CD14-positive monocyte (primary cell): ENCODE measurements around the gene NECTIN1. TPM values are rescaled to one million over a fixed set of nuclear protein-coding genes. Genes with fewer than 3 reads are reported as not detected.

ENCODE experiments used
- DNase-seq, 3 donors: peaks; one replicate each; pipeline ENCODE4 v3.0.0-alpha.2; 2011 to 2022
- H2AFZ ChIP-seq: 2 replicates; pipeline ENCODE4 v1.6.0; 2012; ENCODE audit warnings: mild to moderate bottlenecking, low read depth, low read length, inconsistent platforms; ENCODE audit not compliant: insufficient read depth, poor library complexity, severe bottlenecking
- H3K27ac ChIP-seq, 2 donors: 1 replicate in 1 of 2; 2 replicates in 1 of 2; pipeline ENCODE4 v1.5.1; 2012 to 2013; ENCODE audit warnings: low read length in 2 of 2, control low read depth in 1 of 2, inconsistent platforms in 1 of 2, low read depth in 1 of 2, mild to moderate bottlenecking in 1 of 2
- H3K27me3 ChIP-seq, 2 donors: one replicate each; pipeline versions ENCODE4 v1.6.0 to v1.6.1; 2011 to 2013; ENCODE audit warnings: low read length in 2 of 2; ENCODE audit not compliant: control insufficient read depth in 2 of 2, insufficient read depth in 2 of 2
- H3K36me3 ChIP-seq, 2 donors: replicated peaks in 1 of 2; 1 replicate in 1 of 2; 2 replicates in 1 of 2; pipeline versions ENCODE4 v1.5.1 to v1.6.1; 2012 to 2013; ENCODE audit warnings: low read length in 2 of 2, control low read depth in 1 of 2, inconsistent platforms in 1 of 2, mild to moderate bottlenecking in 1 of 2; ENCODE audit not compliant: insufficient read depth in 2 of 2, control insufficient read depth in 1 of 2
- H3K4me1 ChIP-seq, 2 donors: 1 replicate in 1 of 2; 2 replicates in 1 of 2; pipeline versions ENCODE4 v1.5.1 to v1.6.1; 2012 to 2013; ENCODE audit warnings: low read length in 2 of 2, control low read depth in 1 of 2, inconsistent platforms in 1 of 2, mild to moderate bottlenecking in 1 of 2, moderate library complexity in 1 of 2; ENCODE audit not compliant: insufficient read depth in 2 of 2, control insufficient read depth in 1 of 2
- H3K4me2 ChIP-seq: replicated peaks from 2 replicates; pipeline ENCODE3; 2012; ENCODE audit warnings: low read length, moderate library complexity, mild to moderate bottlenecking; ENCODE audit not compliant: poor library complexity, severe bottlenecking; ENCODE audit errors: extremely low read depth
- H3K4me3 ChIP-seq, 3 experiments: fragments of 200-600 bp in 1 of 3; sonication (generic) in 1 of 3; replicated peaks in 1 of 3; 1 replicate in 2 of 3; 2 replicates in 1 of 3; pipeline ENCODE4 v1.5.1; 2011 to 2013; ENCODE audit warnings: low read length in 3 of 3, mild to moderate bottlenecking in 3 of 3, control low read depth in 2 of 3, low read depth in 2 of 3, inconsistent platforms in 1 of 3, moderate library complexity in 1 of 3
- H3K79me2 ChIP-seq: 2 replicates; pipeline ENCODE4 v1.6.0; 2012; ENCODE audit warnings: mild to moderate bottlenecking, control low read depth, inconsistent platforms, low read length, moderate library complexity; ENCODE audit not compliant: insufficient read depth
- H3K9ac ChIP-seq: 2 replicates; pipeline ENCODE4 v1.6.0; 2017; ENCODE audit warnings: low read length, mild to moderate bottlenecking; ENCODE audit not compliant: insufficient read depth, poor library complexity, severe bottlenecking
- H3K9me3 ChIP-seq, 2 donors: replicated peaks in 1 of 2; 1 replicate in 1 of 2; 2 replicates in 1 of 2; pipeline versions ENCODE4 v1.5.1 to v1.6.1; 2012 to 2013; ENCODE audit warnings: low read length in 2 of 2, control low read depth in 1 of 2; ENCODE audit not compliant: control insufficient read depth in 1 of 2, insufficient read depth in 1 of 2
- H4K20me1 ChIP-seq: 2 replicates; pipeline ENCODE4 v1.6.0; 2012; ENCODE audit warnings: mild to moderate bottlenecking, low read length, control low read depth, moderate library complexity; ENCODE audit not compliant: insufficient read depth
- H3K27ac Mint-ChIP-seq, 7 donors: one replicate each; pipeline ENCODE4 v1.8.0; 2020; ENCODE audit warnings: mild to moderate bottlenecking in 7 of 7, mixed read lengths in 7 of 7, moderate library complexity in 6 of 7, inconsistent platforms in 2 of 7
- H3K27me3 Mint-ChIP-seq, 3 donors: one replicate each; pipeline ENCODE4 v1.8.0; 2021 to 2022; ENCODE audit warnings: low read depth in 3 of 3, mild to moderate bottlenecking in 3 of 3, mixed read lengths in 3 of 3, moderate library complexity in 3 of 3, inconsistent platforms in 1 of 3
- H3K36me3 Mint-ChIP-seq, 2 donors: one replicate each; pipeline ENCODE4 v1.8.0; 2020; ENCODE audit warnings: mixed read lengths in 2 of 2, inconsistent platforms in 1 of 2, mild to moderate bottlenecking in 1 of 2
- H3K4me1 Mint-ChIP-seq: one replicate; pipeline ENCODE4 v1.8.0; 2020; ENCODE audit warnings: mild to moderate bottlenecking, mixed read lengths
- H3K4me3 Mint-ChIP-seq, 2 donors: one replicate each; pipeline ENCODE4 v1.8.0; 2020; ENCODE audit warnings: mild to moderate bottlenecking in 2 of 2, mixed read lengths in 2 of 2, moderate library complexity in 1 of 2
- H3K9me3 Mint-ChIP-seq, 7 donors: one replicate each; pipeline ENCODE4 v1.8.0; 2020 to 2022; ENCODE audit warnings: mixed read lengths in 7 of 7, mild to moderate bottlenecking in 6 of 7, moderate library complexity in 6 of 7, inconsistent platforms in 2 of 7
- WGBS: methylation state at CpG from one replicate; pipeline ENCODE4 v1.1.5; 2013; ENCODE audit warnings: missing lambda C conversion rate; ENCODE audit not compliant: insufficient coverage; 5-methylcytosine and 5-hydroxymethylcytosine counted together
- intact Hi-C, 2 donors: fragments of 100-400 bp; cut with micrococcal nuclease; formaldehyde crosslinking; loops; one replicate each; pipeline versions ENCODE4 v1.15.0 to v1.15.1; 2023
- polyA plus RNA-seq, 3 donors: library from polyadenylated mRNA; depleted of rRNA in 1 of 3; unstranded in 2 of 3; stranded (reverse) in 1 of 3; fragments of 300-500 nt in 2 of 3; fragments of >200 nt in 1 of 3; fragmentation: Illumina TruSeq in 2 of 3; gene quantifications; 1 replicate in 2 of 3; 2 replicates in 1 of 3; pipeline ENCODE4 v1.2.3, GENCODE V29; 2012 to 2021
- TF ChIP-seq, protein P1 (sequence below): fragments of 200-600 bp; IDR thresholded peaks from one replicate; pipeline ENCODE4 v1.8.0; 2022; ENCODE audit warnings: antibody characterized with exemption, mild to moderate bottlenecking

NECTIN1 gene
- polyA plus RNA-seq, 3 donors = 0.53 to 8.3 (median 0.85) TPM

DNA sequence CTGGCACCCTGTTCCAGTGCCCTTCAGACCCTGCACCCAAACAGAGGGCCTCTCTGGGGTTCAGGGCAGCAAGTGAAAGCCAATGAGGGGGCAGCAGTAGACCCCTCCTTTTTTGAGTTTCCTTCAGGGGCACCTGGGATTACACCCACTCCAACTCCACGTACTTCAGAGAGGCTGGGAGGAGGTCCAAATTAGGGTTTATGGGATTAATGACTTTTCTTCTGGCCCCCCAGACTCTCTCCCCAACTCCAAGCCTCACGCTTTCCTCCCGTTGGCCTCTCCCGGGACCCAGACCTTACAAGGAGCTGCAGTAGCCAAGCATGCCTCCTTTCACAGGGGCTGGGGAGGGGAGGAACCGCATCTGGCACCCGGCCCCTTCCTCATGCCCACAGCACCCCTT lies 101.7 kb downstream of the NECTIN1 start:
- peaks cover 12 to 13% of the 10 kb centered on the region in 2 donors for H3K4me1 ChIP-seq
- H3K9me3 Mint-ChIP-seq = peaks cover 0 to 1% (median 0%) of the 10 kb centered on the region in 7 donors
- no peak overlapping the region for H3K4me3 Mint-ChIP-seq
- no peaks in the 10 kb centered on the region for H4K20me1 ChIP-seq
- peaks cover 4 to 15% (median 6%) of the 10 kb centered on the region in 3 donors for H3K27me3 Mint-ChIP-seq
- H3K36me3 Mint-ChIP-seq = no peaks in the 10 kb centered on the region
- H3K4me3 ChIP-seq = no peak overlapping the region
- H2AFZ ChIP-seq = no peak overlapping the region
- peaks cover 15% of the 10 kb centered on the region for H3K4me1 Mint-ChIP-seq
- no peak overlapping the region for H3K9ac ChIP-seq
- no peaks in the 10 kb centered on the region for H3K9me3 ChIP-seq
- DNase-seq = no peak
- H3K4me2 ChIP-seq = no peak overlapping the region
- no peaks in the 10 kb centered on the region for H3K79me2 ChIP-seq
- TF ChIP-seq, protein P1, sequence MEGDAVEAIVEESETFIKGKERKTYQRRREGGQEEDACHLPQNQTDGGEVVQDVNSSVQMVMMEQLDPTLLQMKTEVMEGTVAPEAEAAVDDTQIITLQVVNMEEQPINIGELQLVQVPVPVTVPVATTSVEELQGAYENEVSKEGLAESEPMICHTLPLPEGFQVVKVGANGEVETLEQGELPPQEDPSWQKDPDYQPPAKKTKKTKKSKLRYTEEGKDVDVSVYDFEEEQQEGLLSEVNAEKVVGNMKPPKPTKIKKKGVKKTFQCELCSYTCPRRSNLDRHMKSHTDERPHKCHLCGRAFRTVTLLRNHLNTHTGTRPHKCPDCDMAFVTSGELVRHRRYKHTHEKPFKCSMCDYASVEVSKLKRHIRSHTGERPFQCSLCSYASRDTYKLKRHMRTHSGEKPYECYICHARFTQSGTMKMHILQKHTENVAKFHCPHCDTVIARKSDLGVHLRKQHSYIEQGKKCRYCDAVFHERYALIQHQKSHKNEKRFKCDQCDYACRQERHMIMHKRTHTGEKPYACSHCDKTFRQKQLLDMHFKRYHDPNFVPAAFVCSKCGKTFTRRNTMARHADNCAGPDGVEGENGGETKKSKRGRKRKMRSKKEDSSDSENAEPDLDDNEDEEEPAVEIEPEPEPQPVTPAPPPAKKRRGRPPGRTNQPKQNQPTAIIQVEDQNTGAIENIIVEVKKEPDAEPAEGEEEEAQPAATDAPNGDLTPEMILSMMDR = no peak
- no peak overlapping the region for H3K27ac ChIP-seq
- intact Hi-C loops = loop anchor here in 1 of 2 donors (10.0 kb wide), 1 partner anchor 142 kb away; no protein-coding TSS in a partner anchor
- no peaks in the 10 kb centered on the region for H3K36me3 ChIP-seq
- H3K27ac Mint-ChIP-seq = peak overlapping the region in 2 of 7 donors; percentile 32 to 72
- no peaks in the 10 kb centered on the region for H3K27me3 ChIP-seq
- WGBS = no CpG with 5 or more reads among the region's 6 CpGs

DNA sequence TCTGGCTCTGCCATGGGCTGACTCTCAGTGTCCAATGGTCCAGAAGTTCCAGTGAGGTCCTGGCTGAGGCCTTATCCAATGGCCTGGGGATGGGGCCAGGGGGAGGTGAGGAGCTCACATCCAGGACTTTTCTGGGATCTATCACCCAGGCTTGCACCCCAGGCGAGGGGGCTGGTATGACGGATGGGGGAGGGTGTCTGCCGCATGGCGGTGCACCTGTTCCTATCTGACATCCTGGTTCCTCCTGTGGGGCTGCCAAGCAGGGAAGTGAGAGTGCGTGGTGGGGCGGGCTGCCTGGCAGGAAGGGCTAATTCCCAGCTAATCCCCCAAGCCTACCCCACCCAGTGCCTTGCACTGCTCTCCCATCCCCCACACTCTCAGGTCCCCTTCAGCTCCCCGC lies 102.1 kb downstream of the NECTIN1 start:
- Histone ChIP-seq H3K9me3 (no peaks in the 10 kb centered on the region), H3K79me2 (no peaks in the 10 kb centered on the region), H3K36me3 (no peaks in the 10 kb centered on the region), H3K9ac (no peak overlapping the region), H3K4me3 (no peak overlapping the region), H3K4me2 (no peak overlapping the region), H3K27ac (no peak overlapping the region), H3K4me1 (peaks cover 12 to 13% of the 10 kb centered on the region in 2 donors), H4K20me1 (no peaks in the 10 kb centered on the region), H3K27me3 (no peaks in the 10 kb centered on the region), H2AFZ (no peak overlapping the region)
- peaks cover 0 to under 1% (median 0%) of the 10 kb centered on the region in 7 donors for H3K9me3 Mint-ChIP-seq
- 0% methylated on average over 1 of the region's 7 CpGs for WGBS
- H3K36me3 Mint-ChIP-seq = no peaks in the 10 kb centered on the region
- no peak overlapping the region for H3K27ac Mint-ChIP-seq
- TF ChIP-seq, protein P1 = no peak
- H3K4me1 Mint-ChIP-seq = peaks cover 15% of the 10 kb centered on the region
- peak in 1 of 3 donors; percentile 18 for DNase-seq
- H3K4me3 Mint-ChIP-seq = no peak overlapping the region
- peaks cover 4 to 15% (median 6%) of the 10 kb centered on the region in 3 donors for H3K27me3 Mint-ChIP-seq
- intact Hi-C loops = loop anchor here in 1 of 2 donors (10.0 kb wide), 1 partner anchor 142 kb away; no protein-coding TSS in a partner anchor
